GM12878 (cell line): ENCODE measurements around the gene PRKAR2B. TPM values are rescaled to one million over a fixed set of nuclear protein-coding genes. Genes with fewer than 3 reads are reported as not detected.
"Not testable (repeated sequence)": the region's sequence is repeated elsewhere in the genome, so short reads cannot be mapped to it uniquely, and the experiment has no call there.

Experiments used
- ATAC-seq: fragments of 200-7000 bp; cut with Tn5 transposase; 3 replicates; pipeline ENCODE4 v1.9.1; 2020; ENCODE audit warnings: mild to moderate bottlenecking, moderate library complexity
- BruUV-seq: library from RNA; stranded (reverse); fragments of 400-500 nt; replicated peaks from 2 replicates; lab custom pipeline; 2021; lab: Mats Ljungman, UMichigan
- CTCF ChIA-PET: fragments of 300-600 bp; sonication (Branson Sonifier 250); formaldehyde crosslinking; extraction: SDS; loops from one replicate; lab custom pipeline; 2021; ENCODE audit warnings: inconsistent platforms; lab: Yijun Ruan, JAX
- POLR2A ChIA-PET: fragments of 350-600 bp; formaldehyde crosslinking; extraction: SDS; loops from one replicate; lab custom pipeline; 2021; ENCODE audit warnings: inconsistent platforms; lab: Charles Lee
- RAD21 ChIA-PET: fragments of 300-600 bp; sonication (Branson Sonifier 250); formaldehyde crosslinking; loops from one replicate; lab custom pipeline; 2023; ENCODE audit warnings: antibody characterized with exemption; ENCODE audit not compliant: unreplicated experiment; lab: Charles Lee
- SMC1A ChIA-PET: fragments of 300-600 bp; sonication (Branson Sonifier 250); formaldehyde crosslinking; loops from one replicate; lab custom pipeline; 2023; ENCODE audit not compliant: unreplicated experiment, uncharacterized antibody; lab: Charles Lee
- DNase-seq: peaks from one replicate; pipeline ENCODE4 v3.0.0-alpha.2; 2011; ENCODE audit warnings: low read depth, low spot score
- FAIRE-seq: peaks from 3 replicates; lab custom pipeline; 2011; peaks lifted over from hg19 to GRCh38; lab: Jason Lieb, UNC
- H2AFZ ChIP-seq: 2 replicates; pipeline ENCODE4 v1.6.0; 2011; ENCODE audit warnings: low read depth, low read length, control low read depth; ENCODE audit not compliant: control insufficient read depth
- H3K27ac ChIP-seq: 2 replicates; pipeline ENCODE4 v1.5.1; 2011; ENCODE audit warnings: control low read depth; ENCODE audit not compliant: control insufficient read depth, insufficient read depth
- H3K27me3 ChIP-seq, 2 experiments: replicated peaks in 1 of 2; 2 replicates each; pipeline versions ENCODE4 v1.6.0 to v1.6.1; 2011; ENCODE audit warnings: low read length in 1 of 2; ENCODE audit not compliant: control insufficient read depth in 2 of 2, insufficient read depth in 2 of 2
- H3K36me3 ChIP-seq, 2 experiments: 2 replicates each; pipeline ENCODE4 v1.5.1; 2011; ENCODE audit warnings: low read length in 1 of 2; ENCODE audit not compliant: control insufficient read depth in 2 of 2, insufficient read depth in 2 of 2
- H3K4me1 ChIP-seq: 2 replicates; pipeline ENCODE4 v1.6.1; 2011; ENCODE audit warnings: mild to moderate bottlenecking, low read length, moderate library complexity, mixed read lengths; ENCODE audit not compliant: control insufficient read depth, insufficient read depth
- H3K4me2 ChIP-seq: 2 replicates; pipeline ENCODE4 v1.6.0; 2011; ENCODE audit warnings: control low read depth; ENCODE audit not compliant: control insufficient read depth, insufficient read depth
- H3K4me3 ChIP-seq: fragments of 200-600 bp; sonication (generic); 2 replicates; pipeline ENCODE4 v1.5.1; 2016
- H3K79me2 ChIP-seq: 2 replicates; pipeline ENCODE4 v1.6.0; 2011; ENCODE audit warnings: low read length; ENCODE audit not compliant: control insufficient read depth, insufficient read depth
- H3K9ac ChIP-seq: 2 replicates; pipeline ENCODE4 v1.8.0; 2011; ENCODE audit warnings: low read length, control low read depth, mixed read lengths; ENCODE audit not compliant: control insufficient read depth, insufficient read depth
- H3K9me3 ChIP-seq: replicated peaks from 3 replicates; pipeline ENCODE4 v1.5.1; 2011; ENCODE audit warnings: mild to moderate bottlenecking, low read length; ENCODE audit not compliant: control insufficient read depth, insufficient read depth
- H4K20me1 ChIP-seq: 2 replicates; pipeline ENCODE4 v1.6.0; 2011; ENCODE audit not compliant: control insufficient read depth, insufficient read depth
- ATF2 ChIP-seq: IDR thresholded peaks from 2 replicates; pipeline ENCODE4 v1.6.1; 2012; ENCODE audit warnings: low read length, inconsistent platforms
- CBX3 ChIP-seq: fragments of 200-600 bp; sonication (generic); IDR thresholded peaks from 2 replicates; pipeline ENCODE4 v1.6.1; 2016; ENCODE audit warnings: low read depth, borderline replicate concordance
- CHD2 ChIP-seq: IDR thresholded peaks from 2 replicates; pipeline ENCODE4 v1.6.1; 2011; ENCODE audit warnings: low read depth, low read length, improper control_type of control experiment, borderline replicate concordance
- NBN ChIP-seq: fragments of 450-650 bp; IDR thresholded peaks from 2 replicates; pipeline ENCODE4 v1.6.1; 2016
- REST ChIP-seq: IDR thresholded peaks from 2 replicates; pipeline ENCODE4 v1.6.1; 2012; ENCODE audit warnings: mild to moderate bottlenecking, low read depth, low read length
- TCF12 ChIP-seq: IDR thresholded peaks from 2 replicates; pipeline ENCODE4 v1.6.1; 2011; ENCODE audit warnings: low read depth, mild to moderate bottlenecking, low read length
- TCF3 ChIP-seq: IDR thresholded peaks from 2 replicates; pipeline ENCODE4 v1.6.1; 2012; ENCODE audit warnings: low read depth, mild to moderate bottlenecking, low read length, borderline replicate concordance; ENCODE audit not compliant: insufficient read depth
- YY1 ChIP-seq: IDR thresholded peaks from 2 replicates; pipeline ENCODE4 v1.6.1; 2011; ENCODE audit warnings: low read depth, mild to moderate bottlenecking, low read length
- WGBS: methylation state at CpG from one replicate; pipeline ENCODE4 v1.1.6; 2016; ENCODE audit warnings: low lambda C conversion rate; ENCODE audit not compliant: insufficient replicate concordance, insufficient coverage; ENCODE audit errors: missing lambda C conversion rate; 5-methylcytosine and 5-hydroxymethylcytosine counted together
- in situ Hi-C: fragments of 300-500 bp; cut with MboI; formaldehyde crosslinking; loops from 9 replicates; pipeline ENCODE4 v1.14.3; 2018; ENCODE audit warnings: mixed read lengths
- intact Hi-C: fragments of 100-400 bp; cut with micrococcal nuclease; formaldehyde crosslinking; loops from one replicate; pipeline ENCODE4 v1.14.2; 2022; ENCODE audit not compliant: unreplicated experiment
- polyA plus RNA-seq, 11 experiments: library from polyadenylated mRNA; depleted of rRNA in 4 of 11; unstranded in 6 of 11; stranded (reverse) in 5 of 11; fragments of >200 nt; fragmentation: Nextera tagmentation in 4 of 11; fragmentation: Illumina TruSeq in 1 of 11; extraction: Ambion mirVana in 4 of 11; extraction: Trizol in 1 of 11; gene quantifications; 1 replicate in 1 of 11; 2 replicates in 10 of 11; pipeline versions ENCODE4 v1.2.1 to v1.2.3, GENCODE V29; 2011 to 2016; ENCODE audit warnings: inconsistent platforms in 2 of 11, missing spikeins in 2 of 11, low read depth in 1 of 11
- total RNA-seq, 4 experiments: library from RNA; depleted of rRNA in 3 of 4; stranded (reverse); fragments of >200 nt in 3 of 4; fragmentation: Illumina TruSeq in 1 of 4; extraction: Trizol in 1 of 4; gene quantifications; 2 replicates each; pipeline versions ENCODE4 v1.2.1 to v1.2.3, GENCODE V29; 2013 to 2021

The PRKAR2B gene
- total and polyA plus RNA-seq, 10 of the 15 experiments (the other 5 are each of a cell fraction or from before 2014, with no cell fraction given): 0.01 to 0.18 (median 0.04) TPM; not detected in 4

GRCh38 chr7:107049971-107050532 is 5.5 kb downstream of the PRKAR2B start (continued):
- TF ChIP-seq REST: no peak
- TF ChIP-seq NBN: no peak
- no peak for TF ChIP-seq TCF3

GRCh38 chr7:107051376-107051775 is 6.9 kb downstream of the PRKAR2B start:
- no peak for ATAC-seq
- Histone ChIP-seq H3K9me3 (no peaks in the 10 kb centered on the region), H3K27ac (no peak overlapping the region), H3K4me2 (no peak overlapping the region), H3K4me3 (no peak overlapping the region), H4K20me1 (no peaks in the 10 kb centered on the region), H3K79me2 (no peaks in the 10 kb centered on the region), H2AFZ (no peak overlapping the region), H3K9ac (no peak overlapping the region), H3K36me3 (no peaks in the 10 kb centered on the region)
- intact Hi-C loops: no loop called here
- BruUV-seq: no TSS peak
- ChIA-PET POLR2A (no interaction called here), CTCF (no interaction called here)
- no peak for FAIRE-seq
- WGBS: 0% methylated on average over 2 of the region's 2 CpGs
- TF ChIP-seq TCF12: no peak
- no peak for TF ChIP-seq YY1
- no peak for TF ChIP-seq ATF2
- no peak for TF ChIP-seq CHD2
- no peak for TF ChIP-seq CBX3
- TF ChIP-seq, all 136 proteins: peak for 0
- RAD21 ChIA-PET: no interaction called here
- SMC1A ChIA-PET: no interaction called here
- no peaks in the 10 kb centered on the region for H3K4me1 ChIP-seq
- in situ Hi-C loops: no loop called here
- H3K27me3 ChIP-seq: no peaks in the 10 kb centered on the region; a peak in 2 of 4 replicates
- DNase-seq: no peak

GRCh38 chr7:107054965-107055364 is 10.5 kb downstream of the PRKAR2B start:
- POLR2A ChIA-PET, H3K4me2 ChIP-seq, H3K4me1 ChIP-seq, H4K20me1 ChIP-seq, BruUV-seq, H3K27me3 ChIP-seq, FAIRE-seq, H3K9ac ChIP-seq, H3K79me2 ChIP-seq, CTCF ChIA-PET, H3K36me3 ChIP-seq, in situ Hi-C loops, SMC1A ChIA-PET, H3K9me3 ChIP-seq, H3K4me3 ChIP-seq, DNase-seq, H3K27ac ChIP-seq, intact Hi-C loops, H2AFZ ChIP-seq, ATAC-seq, RAD21 ChIA-PET: not testable (repeated sequence)
- WGBS: 100% methylated on average over 1 of the region's 1 CpG
